ENCODE measurements around the gene PRDM16.
A peak's percentile ranks its signal among the peaks of the same experiment; 100 is the strongest.

Gene PRDM16

GRCh38 chr1:3068564-3069431, at the start of gene PRDM16:
Gene PRDM16 (plus strand): TSS chr1:3069203. CDS start chr1:3069260, 57 bp downstream.
- peak in 1 of 2 donors; percentile 11 for DNase-seq

- no peak for DNase-seq
These were observed 49.4 kb upstream of the PRDM16 start for GRCh38 chr1:3019516-3020051.

DNA sequence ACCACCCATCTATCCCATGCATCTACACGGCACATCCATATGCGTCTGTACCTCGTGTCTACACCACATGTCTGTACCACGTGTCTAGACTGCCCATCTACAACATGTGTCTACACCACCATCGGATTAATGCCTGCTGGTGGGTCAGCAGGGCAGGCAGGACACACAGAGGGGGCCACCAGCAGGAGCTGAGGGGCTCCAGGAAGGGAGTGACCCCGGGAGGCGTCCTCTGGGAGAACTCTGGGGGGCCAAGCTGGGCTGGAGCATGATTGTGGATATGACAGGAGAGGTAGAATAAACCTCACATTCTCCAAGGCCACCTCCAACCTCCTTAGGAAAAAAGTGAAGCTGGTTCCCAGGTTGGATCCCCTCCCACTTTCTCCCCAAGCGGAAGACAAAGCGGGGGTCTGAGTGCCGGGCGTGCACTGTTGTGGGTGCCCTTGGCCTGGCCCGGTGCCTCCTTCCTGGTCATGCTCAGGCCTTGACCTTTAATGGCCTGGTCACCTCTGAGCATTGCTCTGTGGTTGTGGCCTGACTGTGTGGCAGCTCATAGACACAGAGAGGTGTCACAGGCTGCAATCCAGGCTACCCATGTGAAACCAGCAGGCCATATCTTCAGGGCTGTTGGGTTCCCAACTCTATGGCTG, 48.6 kb upstream of the PRDM16 start:
- no peak for DNase-seq

- DNase-seq, result no peak
These were observed 47.8 kb upstream of the PRDM16 start, which contains the start of gene ACTRT2 for GRCh38 chr1:3021233-3021671. Gene ACTRT2 (plus strand): TSS chr1:3021467. CDS start chr1:3021687, 220 bp downstream.

GRCh38 chr1:3021801-3022401, 47.1 kb upstream of the PRDM16 start:
- DNase-seq, result no peak

DNA sequence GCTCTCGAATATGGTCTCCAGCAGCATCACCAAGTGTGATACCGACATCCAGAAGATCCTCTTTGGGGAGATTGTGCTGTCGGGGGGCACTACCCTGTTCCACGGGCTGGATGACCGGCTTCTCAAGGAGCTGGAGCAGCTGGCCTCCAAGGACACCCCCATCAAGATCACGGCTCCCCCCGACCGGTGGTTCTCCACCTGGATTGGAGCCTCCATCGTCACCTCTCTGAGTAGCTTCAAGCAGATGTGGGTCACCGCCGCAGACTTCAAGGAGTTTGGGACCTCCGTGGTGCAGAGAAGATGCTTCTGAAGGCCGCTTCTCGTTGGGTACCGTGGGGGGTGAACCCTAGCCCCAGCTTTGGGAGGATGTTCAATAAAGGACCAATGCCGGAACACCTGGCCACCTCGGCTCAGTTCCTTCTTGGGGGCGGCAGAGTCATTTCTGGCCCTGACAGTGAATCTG, 46.5 kb upstream of the PRDM16 start:
- no peak for DNase-seq

DNA sequence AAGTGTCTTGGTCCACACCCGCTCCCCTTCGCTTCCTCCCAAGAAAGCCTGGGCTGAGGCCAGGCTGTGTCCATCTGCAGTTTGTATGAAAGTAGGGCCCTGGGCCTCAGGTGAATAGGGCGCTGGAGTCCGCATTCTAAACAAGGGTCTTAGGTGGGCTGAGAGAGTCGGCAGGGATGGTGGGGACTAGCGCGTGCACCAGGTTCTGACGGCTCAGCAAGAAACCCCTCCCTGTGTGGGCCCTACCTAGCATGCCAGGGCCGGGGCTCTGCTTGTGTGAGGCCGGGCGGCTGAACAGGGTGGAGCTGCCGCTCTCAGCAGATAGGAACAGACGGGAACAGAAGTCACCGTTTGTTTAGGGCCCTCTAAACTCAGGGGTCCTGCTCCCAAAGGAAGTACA, 46.0 kb upstream of the PRDM16 start:
- no peak for DNase-seq

- DNase-seq, result no peak
These were observed 45.0 kb upstream of the PRDM16 start for GRCh38 chr1:3024019-3024418.

DNA sequence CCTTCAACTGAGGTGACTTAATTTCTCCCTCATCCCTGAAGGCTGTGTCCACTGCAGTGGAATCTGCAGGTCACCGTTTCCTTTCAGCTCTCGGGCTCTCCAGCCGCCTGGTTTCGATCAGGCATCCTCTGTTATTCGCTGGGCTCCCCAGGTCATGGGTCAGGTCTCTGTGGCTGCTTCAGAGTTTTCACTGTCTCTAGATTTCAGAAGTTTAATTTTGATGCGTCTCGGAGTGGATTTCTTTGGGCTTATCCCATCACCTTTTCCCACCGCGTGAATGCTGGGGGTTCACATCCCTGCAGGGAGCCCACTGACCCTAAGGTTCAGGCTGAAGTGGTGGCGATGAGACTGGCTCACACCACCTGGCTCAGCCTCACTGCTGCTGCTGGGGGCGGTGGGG, 44.4 kb upstream of the PRDM16 start:
- DNase-seq, result no peak

- DNase-seq, result no peak
These were observed 42.9 kb upstream of the PRDM16 start for GRCh38 chr1:3026124-3026523.

DNA sequence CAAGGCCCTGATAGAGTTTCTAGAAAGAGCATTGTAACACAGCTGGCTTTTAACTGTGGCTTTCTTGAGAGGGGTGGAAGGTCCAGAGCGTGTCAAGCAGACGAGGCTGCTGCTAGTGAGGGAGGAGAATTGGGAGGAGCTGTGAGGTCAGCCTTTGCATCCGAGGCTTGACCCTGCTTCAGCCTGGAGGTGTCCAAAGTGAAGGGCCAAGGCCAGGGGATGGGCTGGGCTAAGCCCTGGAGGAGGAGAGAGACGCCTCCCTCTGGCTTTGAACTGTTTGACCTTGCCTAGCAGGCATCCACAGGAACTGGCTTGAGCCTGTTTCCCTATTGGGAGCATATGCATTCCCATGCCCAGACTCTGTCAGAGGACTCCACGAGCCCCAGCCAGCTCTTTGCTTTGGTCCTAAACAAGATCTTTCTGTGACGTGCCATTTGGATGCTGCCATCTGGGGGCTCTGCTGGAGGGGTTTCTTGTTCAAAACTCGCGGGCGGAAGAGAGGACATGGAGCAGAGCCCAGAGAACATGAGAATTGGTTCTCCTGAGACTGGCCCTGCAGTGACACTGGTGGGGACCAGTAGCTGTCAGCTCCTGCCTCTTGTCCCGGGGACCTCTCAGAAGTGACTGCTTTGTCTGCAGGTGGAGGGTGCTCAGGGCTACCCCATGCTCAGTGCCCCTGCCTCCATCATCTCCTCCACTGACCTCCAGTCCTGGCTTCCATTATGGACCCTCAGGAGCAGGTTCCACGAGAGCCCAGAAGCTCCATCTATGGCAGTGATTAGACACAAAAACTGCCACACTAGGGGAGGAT, 42.2 kb upstream of the PRDM16 start:
- DNase-seq, result no peak

DNA sequence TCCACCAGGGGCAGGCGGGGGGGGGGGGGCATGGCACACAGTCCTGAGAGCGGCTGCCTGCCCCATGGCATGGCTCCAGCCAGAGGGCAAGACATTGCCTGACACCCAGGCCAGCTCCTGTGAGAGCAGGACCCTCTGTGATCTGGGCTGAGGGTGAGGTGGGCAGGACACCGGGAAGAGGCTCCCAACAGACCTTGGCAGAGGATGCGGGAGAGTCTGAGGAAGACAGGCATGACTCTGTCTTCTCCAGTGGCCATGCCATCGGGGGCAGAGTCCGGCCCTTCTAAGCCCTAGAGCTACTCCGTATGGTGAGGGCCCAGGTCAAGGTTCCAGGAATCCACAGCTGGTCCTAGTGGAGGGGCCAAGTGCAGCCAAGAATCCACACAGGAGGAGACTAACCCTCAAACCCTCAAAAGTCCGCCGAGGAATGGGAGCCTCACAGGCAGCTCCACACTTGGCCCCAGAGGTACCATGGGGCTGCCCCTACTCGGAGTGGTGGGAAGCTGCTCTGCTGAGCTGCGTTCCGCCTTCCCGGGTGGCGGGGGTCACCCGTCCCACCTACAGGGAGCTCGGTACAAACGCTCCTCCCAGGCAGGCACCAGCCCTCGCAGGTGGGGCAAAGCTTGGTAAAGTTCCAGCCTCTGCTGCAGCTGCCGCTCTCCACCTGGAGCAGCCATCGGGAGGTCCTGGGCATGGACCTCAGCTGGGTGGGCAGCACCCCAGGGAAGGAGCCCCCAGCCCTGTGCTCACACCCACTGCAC, 41.2 kb upstream of the PRDM16 start:
- no peak for DNase-seq

GRCh38 chr1:3028531-3029282, 40.3 kb upstream of the PRDM16 start:
- DNase-seq, result no peak

DNA sequence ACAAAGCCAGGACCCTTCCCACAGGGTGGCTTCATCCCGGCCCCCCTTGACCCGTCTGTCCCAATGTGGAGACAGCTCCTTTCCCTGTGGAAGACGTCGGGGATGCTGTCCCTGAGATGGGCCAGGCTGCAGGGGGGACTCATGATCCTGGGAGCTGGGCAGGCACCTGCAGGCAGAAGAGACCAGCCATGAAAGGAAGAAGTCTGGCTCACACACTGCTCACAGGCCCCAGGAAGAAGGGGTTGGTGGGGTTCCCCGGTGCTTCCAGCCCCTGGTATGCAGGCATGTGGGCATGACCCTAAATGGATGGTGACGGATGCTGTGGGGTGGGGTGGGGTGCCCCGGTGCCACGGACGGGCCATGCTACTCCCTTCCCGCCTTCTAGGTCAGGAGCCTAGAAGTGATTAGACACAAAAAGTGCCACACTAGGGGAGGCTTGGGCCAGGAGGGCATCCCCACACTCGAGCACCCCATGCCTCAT, 39.5 kb upstream of the PRDM16 start:
- no peak for DNase-seq

GRCh38 chr1:3029991-3030662, 38.9 kb upstream of the PRDM16 start:
- no peak for DNase-seq

- DNase-seq, result no peak
These were observed 38.2 kb upstream of the PRDM16 start for GRCh38 chr1:3030663-3031381.

- no peak for DNase-seq
These were observed 37.4 kb upstream of the PRDM16 start for GRCh38 chr1:3031401-3032221.

DNA sequence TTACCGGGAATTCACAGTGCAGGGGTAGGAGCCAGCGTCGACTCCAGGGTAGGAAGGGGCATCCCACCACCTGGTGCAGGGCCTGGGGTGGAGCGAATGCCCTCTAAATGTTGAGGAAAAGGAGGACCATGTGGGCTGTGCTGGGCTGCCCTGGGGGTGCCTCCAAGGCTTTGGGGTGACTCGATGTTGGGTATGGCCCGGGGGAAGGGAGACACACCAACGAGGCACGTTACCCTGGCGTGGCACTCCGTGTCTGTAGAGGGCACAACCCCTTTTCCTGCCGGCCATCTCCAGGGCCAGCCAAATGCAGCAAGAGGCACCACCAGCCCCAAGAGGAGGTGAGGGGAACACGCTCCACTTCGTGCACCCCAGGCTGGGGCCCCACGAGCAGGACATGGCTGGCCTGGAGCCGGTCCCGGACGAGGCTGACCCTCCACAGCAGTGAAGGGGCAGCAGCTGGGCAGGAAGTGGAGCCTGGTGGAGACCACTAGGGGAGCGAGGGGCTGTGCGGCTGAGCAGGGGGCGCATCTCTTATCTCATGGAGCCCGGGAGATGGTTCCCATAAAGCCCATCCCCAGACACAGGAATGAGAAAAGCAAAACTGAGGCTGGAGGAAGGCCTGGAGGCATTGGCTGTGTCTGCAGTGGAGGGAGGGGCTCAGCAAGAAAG, 36.5 kb upstream of the PRDM16 start:
- no peak for DNase-seq

All from CD4-positive, alpha-beta T cell treated with Interleukin-1 beta for 1 hour (primary cell).